Stimulated activated CD4-positive, alpha-beta T cell treated with anti-CD3 and anti-CD28 coated beads, Interleukin-2, amount 100 ng/mL, for 4 hours (primary cell): ENCODE data around the gene TSPAN11.

ENCODE experiments used
- DNase-seq: peaks from one replicate; pipeline ENCODE4 v3.0.0-alpha.2; 2020; ENCODE audit warnings: low read depth

The TSPAN11 gene

GRCh38 chr12:30979371-30980259 lies 53.1 kb downstream of the TSPAN11 start:
- no peak for DNase-seq

- DNase-seq: no peak
Observed at GRCh38 chr12:30980955-30981662, 54.6 kb downstream of the TSPAN11 start.

DNA sequence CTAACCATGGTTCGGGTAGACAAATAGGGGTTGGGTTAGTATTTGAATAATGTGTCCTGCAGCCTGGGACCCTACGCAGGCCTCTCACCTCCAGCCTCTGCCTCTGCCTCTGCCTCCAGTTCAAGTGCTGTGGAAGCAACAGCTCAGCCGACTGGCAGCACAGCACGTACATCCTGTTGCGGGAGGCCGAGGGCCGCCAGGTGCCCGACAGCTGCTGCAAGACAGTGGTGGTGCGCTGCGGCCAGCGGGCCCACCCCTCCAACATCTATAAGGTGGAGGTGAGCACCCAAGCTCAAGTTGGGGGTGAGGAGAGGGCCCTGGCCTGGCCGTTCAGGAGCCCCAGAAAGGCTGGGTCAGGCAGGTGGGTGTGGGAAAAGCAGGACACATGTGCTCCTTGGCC lies 55.9 kb downstream of the TSPAN11 start:
- no peak for DNase-seq

GRCh38 chr12:30985814-30986452 lies 59.4 kb downstream of the TSPAN11 start:
- DNase-seq: no peak

- DNase-seq: no peak
Observed at GRCh38 chr12:30988086-30988485, 61.5 kb downstream of the TSPAN11 start.

DNA sequence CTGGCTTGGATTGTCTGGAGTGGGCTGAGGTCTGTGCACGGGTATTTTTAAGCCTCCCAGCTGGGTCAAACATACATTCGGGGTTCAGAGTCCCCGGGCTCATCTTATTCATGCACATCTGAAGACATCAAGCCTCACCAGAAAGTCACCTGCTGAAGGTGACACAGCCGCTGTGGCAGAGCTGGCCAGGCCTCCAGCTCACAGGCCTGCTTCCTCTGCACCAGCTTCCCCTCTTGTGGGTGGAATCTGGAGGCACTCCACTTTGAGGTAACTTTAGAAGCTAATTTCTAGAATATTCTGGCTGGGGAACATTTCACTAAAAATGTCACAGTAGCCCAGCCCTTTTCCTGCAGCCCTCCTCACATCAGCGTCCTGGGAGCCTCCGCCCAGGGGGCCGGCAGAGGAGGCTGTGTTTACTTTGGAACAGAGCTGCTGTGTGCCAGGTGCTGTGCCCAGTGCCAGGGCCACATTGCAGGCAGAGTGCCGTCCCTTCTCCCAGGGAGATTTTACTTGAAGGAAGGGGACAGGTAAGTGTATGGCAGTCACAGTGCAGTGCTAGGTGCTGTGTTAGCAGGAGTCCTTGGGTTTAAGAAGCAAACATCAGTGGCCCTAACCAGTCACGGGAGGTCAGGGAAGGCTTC lies 62.2 kb downstream of the TSPAN11 start:
- DNase-seq: no peak

GRCh38 chr12:30989754-30990153 lies 63.2 kb downstream of the TSPAN11 start:
- DNase-seq: no peak

GRCh38 chr12:30990316-30990715 lies 63.8 kb downstream of the TSPAN11 start:
- no peak for DNase-seq

- no peak for DNase-seq
Observed at GRCh38 chr12:30990776-30991175, 64.2 kb downstream of the TSPAN11 start.

GRCh38 chr12:30991466-30991865 lies 64.9 kb downstream of the TSPAN11 start:
- no peak for DNase-seq

DNA sequence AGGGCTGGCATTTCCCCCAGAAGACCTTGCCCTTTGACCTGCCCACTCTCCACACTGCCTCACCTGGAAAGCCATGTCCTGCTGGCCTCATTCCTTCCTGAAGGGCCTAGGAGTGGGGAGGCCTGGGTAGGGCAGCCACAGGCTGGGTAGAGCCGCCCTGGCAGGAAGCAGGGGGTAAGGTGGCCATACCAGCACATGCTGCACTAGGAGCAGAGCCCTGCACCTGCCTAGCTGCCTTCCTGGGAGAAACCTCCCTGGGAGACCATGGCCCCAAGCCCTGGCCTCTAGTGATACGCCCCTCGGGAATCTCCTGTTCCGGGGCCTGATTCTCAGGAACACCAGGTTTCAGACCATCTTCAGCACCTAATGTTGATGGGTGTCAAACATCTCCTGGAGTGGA lies 65.8 kb downstream of the TSPAN11 start:
- DNase-seq: no peak

DNA sequence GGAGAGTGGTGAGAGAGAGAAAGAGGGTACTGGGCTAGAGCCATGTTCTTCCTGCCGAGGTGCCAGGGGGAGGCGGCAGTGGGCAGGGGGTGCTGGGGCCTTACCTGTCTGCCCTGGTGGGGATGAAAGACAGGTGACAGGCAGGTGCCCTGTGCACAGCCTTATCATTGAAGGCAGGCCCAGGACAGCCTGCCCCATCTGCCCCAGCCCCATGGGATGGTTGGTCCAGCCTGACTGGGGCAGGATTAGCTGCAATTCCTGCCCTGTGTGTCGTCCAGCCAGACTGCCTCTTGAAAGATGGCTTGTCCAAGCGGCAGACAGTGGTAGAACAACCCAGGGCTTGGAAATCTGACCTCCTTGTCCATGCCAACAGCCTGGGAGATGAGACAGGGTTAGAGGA lies 67.2 kb downstream of the TSPAN11 start:
- no peak for DNase-seq

GRCh38 chr12:30994274-30994673 lies 67.7 kb downstream of the TSPAN11 start:
- DNase-seq: no peak

GRCh38 chr12:30996255-30996654 lies 69.7 kb downstream of the TSPAN11 start:
- DNase-seq: no peak

GRCh38 chr12:30996752-30997151 lies 70.2 kb downstream of the TSPAN11 start:
- no peak for DNase-seq

DNA sequence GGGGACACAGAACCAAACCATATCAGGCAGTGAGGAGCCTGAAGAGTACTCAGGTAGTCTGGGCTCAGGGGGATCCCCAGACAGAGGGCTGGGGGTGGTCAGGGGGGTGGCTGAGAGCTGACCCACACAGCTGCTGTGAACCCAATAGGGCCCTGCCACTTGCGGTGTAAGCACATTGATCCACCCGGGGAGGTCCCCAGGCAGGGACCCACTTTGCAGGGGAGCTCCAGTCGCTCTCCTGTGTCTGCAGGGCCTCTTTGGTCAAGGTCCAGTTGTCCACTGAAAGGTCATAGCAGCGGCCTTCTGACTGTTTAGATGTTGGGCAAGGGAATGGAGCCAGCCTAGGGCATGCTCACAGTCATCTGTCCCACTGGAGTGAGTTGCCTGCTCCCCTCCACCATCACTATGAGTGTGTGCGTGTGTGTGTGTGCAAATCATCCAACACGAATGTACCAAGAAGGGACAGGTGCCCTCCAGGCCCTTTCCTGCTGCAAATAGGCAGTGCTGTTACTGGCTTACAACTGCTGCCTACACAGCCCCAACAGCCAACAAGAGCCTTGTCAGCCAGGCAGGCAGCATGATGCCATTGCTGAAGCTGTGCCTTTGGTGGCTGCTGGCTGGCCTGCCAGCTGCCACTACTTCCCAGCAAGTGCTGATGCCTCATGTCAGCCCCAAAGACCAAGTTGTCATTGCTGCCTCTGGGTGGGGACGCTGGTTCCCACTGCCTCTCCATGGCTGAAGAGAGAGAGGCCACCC lies 71.3 kb downstream of the TSPAN11 start:
- no peak for DNase-seq

- no peak for DNase-seq
Observed at GRCh38 chr12:30999011-30999410, 72.5 kb downstream of the TSPAN11 start.

DNA sequence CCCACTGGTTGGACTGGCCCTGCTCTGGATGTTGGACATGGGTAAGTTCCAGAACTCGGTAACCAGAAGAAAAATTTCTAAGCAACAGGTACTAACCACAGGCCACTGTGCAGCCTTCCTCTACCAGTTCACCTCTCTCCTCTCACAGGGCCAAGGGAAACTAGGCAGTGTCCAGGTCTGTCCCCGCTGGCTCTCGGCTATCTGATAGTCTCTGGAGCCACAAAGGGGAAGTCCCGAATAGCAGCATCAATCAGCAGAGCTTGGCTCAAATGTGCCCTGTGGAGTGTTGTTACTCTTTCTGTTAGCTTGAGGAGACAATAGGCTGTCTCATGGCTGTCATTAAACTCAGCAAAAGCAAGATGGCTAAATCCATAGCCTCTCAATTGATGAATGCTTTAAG lies 73.2 kb downstream of the TSPAN11 start:
- DNase-seq: no peak

DNA sequence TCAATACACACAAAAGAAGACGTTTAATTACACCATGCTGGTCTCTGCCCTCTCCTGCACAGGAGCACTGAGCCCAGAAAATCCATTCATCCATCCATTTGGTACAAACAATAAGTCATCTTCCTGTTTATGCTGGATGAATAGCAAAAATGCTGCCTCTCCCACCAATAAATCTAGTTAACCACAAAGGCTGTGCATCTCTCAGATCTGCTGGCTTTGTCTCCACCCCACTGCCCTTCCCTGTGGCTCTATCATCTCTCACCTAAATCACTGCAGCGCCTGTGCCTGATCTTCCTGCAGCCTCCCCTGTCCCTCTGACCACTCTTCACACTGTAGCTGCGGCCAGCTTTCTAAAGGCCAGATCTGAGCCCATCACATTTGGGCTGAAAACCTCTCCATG lies 74.2 kb downstream of the TSPAN11 start:
- no peak for DNase-seq

DNA sequence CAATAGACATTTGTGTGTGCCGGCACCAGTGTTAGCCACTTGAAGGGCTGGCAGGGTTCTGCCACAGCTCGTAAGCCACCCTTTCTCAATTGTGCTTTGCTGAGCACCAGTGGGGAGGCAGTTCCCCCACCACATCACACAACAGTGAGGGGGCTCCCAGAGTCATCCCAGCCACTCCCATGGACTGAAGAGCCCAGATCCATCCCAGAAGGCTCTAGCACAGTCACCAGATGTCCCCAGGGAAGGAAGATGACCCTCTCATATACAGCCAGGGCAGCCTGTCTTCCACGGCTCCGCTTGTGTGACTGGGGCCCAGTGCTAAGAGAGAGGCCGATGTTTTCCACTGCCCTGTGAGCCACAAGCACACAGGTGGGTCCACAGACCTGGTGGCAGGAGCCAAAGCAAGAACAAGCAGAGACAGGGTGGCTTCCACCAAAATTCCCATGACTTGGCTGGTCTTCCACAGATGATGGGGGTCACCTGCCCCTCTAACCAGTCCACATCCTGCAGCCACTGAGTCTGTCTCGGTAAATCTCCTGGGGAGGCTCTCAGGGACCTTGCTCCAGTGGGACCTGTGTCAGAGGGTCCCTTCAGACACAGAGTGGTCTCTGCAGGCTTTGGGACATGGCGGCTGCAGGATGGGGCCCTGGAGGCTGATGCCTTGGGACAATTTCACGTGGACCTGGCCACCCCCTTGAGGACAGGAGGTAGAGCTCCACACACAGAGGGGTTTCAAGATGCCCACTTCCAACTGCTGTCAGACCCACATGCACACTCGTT lies 75.2 kb downstream of the TSPAN11 start:
- DNase-seq: no peak

DNA sequence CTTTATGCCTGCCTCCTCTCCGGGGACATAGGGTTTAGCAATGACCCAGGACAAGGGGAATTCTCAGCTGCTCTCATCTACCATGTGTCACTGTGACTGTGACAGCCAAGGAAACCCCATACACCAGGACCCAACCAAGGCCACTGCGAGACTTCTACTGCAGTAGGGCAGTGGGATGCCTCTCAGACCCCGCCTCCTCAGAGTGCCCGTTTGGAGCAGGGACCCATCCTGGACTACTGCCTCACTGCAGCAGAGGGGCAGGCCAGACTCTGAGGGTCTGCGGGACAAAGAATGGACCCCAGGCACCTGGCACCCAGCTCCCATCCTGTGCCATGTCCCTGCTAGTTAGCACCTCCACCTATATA lies 75.8 kb downstream of the TSPAN11 start:
- DNase-seq: no peak
